ENCODE data around the gene PALM3. TPM values are rescaled to one million over a fixed set of nuclear protein-coding genes. Genes with fewer than 3 reads are reported as not detected.

PALM3 gene
- total and polyA plus RNA-seq, 2 experiments from 2014 or later, result 16.6 to 45.8 TPM

DNA sequence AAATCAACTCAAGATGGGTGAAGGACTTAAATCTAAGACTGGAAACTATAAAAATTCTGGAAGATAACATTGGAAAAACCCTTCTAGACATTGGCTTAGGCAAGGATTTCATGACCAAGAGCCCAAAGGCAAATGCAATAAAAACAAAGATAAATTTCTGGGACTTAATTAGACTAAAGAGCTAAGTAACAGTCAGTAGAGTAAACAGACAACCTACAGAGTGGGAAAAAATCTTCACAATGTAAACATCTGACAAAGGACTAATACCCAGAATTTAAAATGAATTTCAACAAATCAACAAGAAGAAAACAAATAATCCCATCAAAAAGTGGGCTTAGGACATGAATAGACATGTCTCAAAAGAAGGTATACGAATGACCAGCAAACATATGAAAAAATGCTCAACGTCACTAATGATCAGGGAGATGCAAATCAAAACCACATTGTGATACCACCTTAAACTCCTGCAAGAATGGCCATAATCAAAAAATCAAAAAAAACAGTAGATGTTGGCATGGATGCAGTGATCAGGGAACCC lies 49.4 kb downstream of the PALM3 start:
- no peaks in the 10 kb centered on the region for H3K36me3 Mint-ChIP-seq (ENCODE audit: low read depth)

More for the DNA sequence above, 49.4 kb downstream of the PALM3 start:
- Histone ChIP-seq H3K79me2 (replicated peaks; ENCODE audit: insufficient read depth) (no peaks in the 10 kb centered on the region), H3K4me2 (no peak overlapping the region), H3F3A (replicated peaks; ENCODE audit: low read depth) (no peaks in the 10 kb centered on the region), H3K27ac (ENCODE audit: low read depth) (no peak overlapping the region), H3K4me3 (no peak overlapping the region), H3K4me1 (ENCODE audit: insufficient read depth) (no peaks in the 10 kb centered on the region), H2AFZ (no peak overlapping the region), H3K36me3 (ENCODE audit: insufficient read depth) (no peaks in the 10 kb centered on the region), H4K20me1 (replicated peaks; ENCODE audit: insufficient read depth) (no peaks in the 10 kb centered on the region), H3K27me3 (ENCODE audit: insufficient read depth) (no peaks in the 10 kb centered on the region), H3K9me2 (ENCODE audit: insufficient read depth) (no peaks in the 10 kb centered on the region)
- Mint-ChIP-seq H3K9me3 (no peaks in the 10 kb centered on the region; the same call in 2 of the 3 replicates), H3K4me1 (no peaks in the 10 kb centered on the region), H3K4me3 (no peak overlapping the region), H3K27me3 (ENCODE audit: insufficient read depth, low read depth, poor library complexity) (peaks cover 2% of the 10 kb centered on the region), H3K27ac (no peak overlapping the region)
- no peak for ATAC-seq
- TF ChIP-seq POLR2AphosphoS5 (IDR thresholded peaks at IDR 0.05; ENCODE audit: low read depth) (no peak), JUNB (IDR thresholded peaks at IDR 0.05; ENCODE audit: unreplicated experiment) (no peak), EZH2 (IDR thresholded peaks at IDR 0.05; ENCODE audit: low read depth, unreplicated experiment) (no peak), EZH2phosphoT487 (IDR thresholded peaks at IDR 0.05; ENCODE audit: unreplicated experiment) (no peak), CREB1 (CRISPR knock-in tag; IDR thresholded peaks at IDR 0.05; ENCODE audit: low read depth) (no peak), STAT1 (IDR thresholded peaks at IDR 0.05; ENCODE audit: unreplicated experiment) (no peak), CTCF (conservative IDR thresholded peaks at IDR 0.05; ENCODE audit: low read depth in 2 of 2) (no peak)
- TF ChIP-seq, protein P1, sequence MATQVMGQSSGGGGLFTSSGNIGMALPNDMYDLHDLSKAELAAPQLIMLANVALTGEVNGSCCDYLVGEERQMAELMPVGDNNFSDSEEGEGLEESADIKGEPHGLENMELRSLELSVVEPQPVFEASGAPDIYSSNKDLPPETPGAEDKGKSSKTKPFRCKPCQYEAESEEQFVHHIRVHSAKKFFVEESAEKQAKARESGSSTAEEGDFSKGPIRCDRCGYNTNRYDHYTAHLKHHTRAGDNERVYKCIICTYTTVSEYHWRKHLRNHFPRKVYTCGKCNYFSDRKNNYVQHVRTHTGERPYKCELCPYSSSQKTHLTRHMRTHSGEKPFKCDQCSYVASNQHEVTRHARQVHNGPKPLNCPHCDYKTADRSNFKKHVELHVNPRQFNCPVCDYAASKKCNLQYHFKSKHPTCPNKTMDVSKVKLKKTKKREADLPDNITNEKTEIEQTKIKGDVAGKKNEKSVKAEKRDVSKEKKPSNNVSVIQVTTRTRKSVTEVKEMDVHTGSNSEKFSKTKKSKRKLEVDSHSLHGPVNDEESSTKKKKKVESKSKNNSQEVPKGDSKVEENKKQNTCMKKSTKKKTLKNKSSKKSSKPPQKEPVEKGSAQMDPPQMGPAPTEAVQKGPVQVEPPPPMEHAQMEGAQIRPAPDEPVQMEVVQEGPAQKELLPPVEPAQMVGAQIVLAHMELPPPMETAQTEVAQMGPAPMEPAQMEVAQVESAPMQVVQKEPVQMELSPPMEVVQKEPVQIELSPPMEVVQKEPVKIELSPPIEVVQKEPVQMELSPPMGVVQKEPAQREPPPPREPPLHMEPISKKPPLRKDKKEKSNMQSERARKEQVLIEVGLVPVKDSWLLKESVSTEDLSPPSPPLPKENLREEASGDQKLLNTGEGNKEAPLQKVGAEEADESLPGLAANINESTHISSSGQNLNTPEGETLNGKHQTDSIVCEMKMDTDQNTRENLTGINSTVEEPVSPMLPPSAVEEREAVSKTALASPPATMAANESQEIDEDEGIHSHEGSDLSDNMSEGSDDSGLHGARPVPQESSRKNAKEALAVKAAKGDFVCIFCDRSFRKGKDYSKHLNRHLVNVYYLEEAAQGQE (IDR thresholded peaks at IDR 0.05; ENCODE audit: unreplicated experiment), result no peak
- TF ChIP-seq, protein P2, sequence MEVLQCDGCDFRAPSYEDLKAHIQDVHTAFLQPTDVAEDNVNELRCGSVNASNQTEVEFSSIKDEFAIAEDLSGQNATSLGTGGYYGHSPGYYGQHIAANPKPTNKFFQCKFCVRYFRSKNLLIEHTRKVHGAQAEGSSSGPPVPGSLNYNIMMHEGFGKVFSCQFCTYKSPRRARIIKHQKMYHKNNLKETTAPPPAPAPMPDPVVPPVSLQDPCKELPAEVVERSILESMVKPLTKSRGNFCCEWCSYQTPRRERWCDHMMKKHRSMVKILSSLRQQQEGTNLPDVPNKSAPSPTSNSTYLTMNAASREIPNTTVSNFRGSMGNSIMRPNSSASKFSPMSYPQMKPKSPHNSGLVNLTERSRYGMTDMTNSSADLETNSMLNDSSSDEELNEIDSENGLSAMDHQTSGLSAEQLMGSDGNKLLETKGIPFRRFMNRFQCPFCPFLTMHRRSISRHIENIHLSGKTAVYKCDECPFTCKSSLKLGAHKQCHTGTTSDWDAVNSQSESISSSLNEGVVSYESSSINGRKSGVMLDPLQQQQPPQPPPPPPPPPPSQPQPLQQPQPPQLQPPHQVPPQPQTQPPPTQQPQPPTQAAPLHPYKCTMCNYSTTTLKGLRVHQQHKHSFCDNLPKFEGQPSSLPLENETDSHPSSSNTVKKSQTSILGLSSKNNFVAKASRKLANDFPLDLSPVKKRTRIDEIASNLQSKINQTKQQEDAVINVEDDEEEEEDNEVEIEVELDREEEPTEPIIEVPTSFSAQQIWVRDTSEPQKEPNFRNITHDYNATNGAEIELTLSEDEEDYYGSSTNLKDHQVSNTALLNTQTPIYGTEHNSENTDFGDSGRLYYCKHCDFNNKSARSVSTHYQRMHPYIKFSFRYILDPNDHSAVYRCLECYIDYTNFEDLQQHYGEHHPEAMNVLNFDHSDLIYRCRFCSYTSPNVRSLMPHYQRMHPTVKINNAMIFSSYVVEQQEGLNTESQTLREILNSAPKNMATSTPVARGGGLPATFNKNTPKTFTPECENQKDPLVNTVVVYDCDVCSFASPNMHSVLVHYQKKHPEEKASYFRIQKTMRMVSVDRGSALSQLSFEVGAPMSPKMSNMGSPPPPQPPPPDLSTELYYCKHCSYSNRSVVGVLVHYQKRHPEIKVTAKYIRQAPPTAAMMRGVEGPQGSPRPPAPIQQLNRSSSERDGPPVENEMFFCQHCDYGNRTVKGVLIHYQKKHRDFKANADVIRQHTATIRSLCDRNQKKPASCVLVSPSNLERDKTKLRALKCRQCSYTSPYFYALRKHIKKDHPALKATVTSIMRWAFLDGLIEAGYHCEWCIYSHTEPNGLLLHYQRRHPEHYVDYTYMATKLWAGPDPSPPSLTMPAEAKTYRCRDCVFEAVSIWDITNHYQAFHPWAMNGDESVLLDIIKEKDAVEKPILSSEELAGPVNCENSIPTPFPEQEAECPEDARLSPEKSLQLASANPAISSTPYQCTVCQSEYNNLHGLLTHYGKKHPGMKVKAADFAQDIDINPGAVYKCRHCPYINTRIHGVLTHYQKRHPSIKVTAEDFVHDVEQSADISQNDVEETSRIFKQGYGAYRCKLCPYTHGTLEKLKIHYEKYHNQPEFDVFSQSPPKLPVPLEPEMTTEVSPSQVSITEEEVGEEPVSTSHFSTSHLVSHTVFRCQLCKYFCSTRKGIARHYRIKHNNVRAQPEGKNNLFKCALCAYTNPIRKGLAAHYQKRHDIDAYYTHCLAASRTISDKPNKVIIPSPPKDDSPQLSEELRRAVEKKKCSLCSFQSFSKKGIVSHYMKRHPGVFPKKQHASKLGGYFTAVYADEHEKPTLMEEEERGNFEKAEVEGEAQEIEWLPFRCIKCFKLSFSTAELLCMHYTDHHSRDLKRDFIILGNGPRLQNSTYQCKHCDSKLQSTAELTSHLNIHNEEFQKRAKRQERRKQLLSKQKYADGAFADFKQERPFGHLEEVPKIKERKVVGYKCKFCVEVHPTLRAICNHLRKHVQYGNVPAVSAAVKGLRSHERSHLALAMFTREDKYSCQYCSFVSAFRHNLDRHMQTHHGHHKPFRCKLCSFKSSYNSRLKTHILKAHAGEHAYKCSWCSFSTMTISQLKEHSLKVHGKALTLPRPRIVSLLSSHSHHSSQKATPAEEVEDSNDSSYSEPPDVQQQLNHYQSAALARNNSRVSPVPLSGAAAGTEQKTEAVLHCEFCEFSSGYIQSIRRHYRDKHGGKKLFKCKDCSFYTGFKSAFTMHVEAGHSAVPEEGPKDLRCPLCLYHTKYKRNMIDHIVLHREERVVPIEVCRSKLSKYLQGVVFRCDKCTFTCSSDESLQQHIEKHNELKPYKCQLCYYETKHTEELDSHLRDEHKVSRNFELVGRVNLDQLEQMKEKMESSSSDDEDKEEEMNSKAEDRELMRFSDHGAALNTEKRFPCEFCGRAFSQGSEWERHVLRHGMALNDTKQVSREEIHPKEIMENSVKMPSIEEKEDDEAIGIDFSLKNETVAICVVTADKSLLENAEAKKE (CRISPR knock-in tag; IDR thresholded peaks at IDR 0.05), result no peak
- DNase-seq (ENCODE audit: low spot score), result no peak

Measured in GM23338 (cell line).